ENCODE measurements around the gene DELE1.
A peak's percentile ranks its signal among the peaks of the same experiment; 100 is the strongest.

DELE1 gene

DNA sequence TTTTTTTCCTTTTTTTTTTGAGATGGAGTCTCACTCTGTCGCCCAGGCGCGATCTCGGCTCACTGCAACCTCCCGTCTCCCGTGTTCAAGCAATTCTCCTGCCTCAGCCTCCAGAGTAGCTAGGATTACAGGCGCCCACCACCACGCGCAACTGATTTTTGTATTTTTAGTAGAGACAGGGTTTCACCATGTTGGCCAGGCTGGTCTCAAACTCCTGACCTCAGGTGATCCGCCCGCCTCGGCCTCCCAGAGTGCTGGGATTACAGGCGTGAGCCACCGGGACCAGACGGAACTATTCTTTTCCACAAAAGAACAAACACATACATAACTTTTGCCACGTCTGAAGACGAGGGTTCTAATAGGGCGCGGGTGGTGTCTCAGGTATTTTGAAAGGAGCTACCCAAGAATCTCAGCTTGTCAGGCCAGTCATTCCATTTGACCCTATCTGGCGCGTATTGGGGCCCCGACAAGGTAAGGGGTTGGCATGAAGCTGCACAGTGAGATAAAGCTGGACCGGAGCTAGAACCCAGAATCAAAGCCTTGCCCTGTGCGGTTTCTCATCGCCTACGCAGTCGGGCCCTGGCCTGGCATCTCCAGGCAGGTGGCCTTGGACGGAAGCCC, 734 bp upstream of the DELE1 start:
- DNase-seq (ENCODE audit: low spot score): peak; percentile 10

DNA sequence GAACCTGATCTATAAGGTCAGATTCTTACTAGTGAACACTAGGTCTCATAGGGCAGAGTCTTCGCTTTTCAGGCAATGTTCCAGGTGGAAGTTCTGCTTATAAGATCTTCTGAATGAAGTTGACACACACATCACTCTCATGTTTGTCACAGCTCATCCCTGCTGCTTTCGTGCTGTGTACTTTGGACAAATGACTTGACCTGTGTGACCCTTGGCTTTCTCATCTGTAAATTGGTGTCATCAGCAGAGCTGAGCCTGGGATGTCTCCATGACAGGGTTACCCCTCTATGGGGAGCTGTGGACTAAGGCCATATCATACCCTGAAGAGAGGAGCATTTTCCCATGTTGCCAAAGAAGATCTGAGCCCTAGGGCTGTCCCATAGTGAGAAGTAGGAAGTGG, 2.8 kb downstream of the DELE1 start:
- no peak for DNase-seq (ENCODE audit: low spot score)

DNA sequence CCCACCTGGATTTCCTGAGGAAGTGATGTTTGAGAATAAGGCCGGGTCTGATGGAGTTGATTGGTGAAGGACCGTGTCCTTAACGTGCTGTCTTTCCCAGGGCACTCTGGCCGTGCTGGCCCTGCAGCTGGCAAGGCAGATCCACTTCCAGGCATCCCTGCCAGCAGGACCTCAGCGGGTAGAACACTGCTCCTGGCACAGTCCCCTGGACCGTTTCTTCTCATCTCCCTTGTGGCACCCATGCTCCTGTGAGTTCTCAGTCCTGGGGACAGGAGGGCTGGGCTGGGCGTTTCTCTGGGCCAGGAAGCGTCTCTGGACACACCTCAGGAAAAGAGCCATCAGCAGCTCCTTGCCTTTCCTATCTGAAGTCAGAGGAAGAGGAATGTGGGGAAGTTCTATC, 4.4 kb downstream of the DELE1 start:
- DNase-seq (ENCODE audit: low spot score): no peak

DNA sequence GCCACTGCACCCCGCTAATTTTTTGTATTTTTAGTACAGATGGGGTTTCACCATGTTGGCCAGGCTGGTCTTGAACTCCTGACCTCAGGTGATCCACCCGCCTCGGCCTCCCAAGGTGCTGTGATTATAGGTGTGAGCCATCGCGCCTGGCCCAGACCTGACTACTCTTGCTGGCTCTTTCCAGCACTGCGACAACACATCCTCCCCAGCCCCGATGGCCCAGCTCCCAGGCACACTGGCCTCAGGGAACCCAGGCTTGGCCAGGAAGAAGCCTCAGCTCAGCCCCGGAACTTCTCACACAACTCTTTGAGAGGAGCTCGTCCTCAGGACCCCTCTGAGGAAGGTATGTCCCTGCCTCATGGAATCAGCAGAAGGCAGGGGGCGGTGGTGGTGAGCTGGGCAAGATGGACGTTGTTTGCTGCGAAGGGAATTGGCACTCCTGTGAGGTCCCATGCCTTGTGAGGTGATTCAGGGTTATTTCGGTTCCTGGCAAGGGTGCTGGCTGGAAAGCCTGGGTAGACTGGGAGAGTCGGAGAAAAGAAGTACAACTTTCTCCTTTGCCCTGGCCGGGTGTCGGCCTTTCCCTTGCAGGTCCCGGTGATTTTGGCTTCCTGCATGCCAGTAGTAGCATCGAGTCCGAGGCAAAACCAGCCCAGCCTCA, 5.9 kb downstream of the DELE1 start:
- no peak for DNase-seq (ENCODE audit: low spot score)

DNA sequence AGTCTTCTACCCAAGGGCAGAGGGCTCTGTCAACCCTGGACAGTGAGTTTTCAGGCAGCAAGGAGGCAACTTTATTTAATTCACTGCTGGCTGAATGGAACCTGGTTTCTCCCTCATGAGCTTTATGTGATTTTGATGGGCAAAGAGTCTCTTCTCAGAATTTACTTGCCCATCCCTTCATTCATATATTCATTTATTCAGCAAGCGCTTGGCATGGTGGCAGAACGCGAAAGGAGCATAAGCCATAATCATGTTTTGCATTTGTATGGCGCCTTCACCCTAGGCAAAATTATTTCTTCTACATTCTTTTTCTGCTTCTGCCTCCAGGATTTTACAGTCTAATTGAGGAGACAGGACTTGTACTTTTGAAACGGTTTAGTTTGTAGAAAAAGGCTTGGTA, 8.0 kb downstream of the DELE1 start:
- DNase-seq (ENCODE audit: low spot score): no peak

DNA sequence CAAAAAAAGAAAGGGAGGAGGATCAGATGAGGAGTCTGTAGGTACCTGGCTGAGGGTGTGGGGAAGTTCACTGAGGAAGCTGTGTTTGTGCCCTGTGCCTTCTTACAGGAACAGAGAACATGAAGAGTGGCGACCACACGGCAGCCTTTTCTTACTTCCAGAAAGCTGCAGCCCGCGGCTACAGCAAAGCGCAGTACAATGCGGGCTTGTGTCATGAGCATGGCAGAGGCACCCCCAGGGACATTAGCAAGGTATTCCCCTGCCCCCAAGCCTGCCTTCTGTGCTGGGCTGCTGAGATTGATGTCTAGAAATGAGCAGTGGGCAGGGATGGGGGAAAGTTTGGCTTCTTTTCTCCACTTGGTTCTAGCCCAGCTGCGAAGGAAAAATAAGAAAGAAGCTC, 9.5 kb downstream of the DELE1 start:
- no peak for DNase-seq (ENCODE audit: low spot score)

DNA sequence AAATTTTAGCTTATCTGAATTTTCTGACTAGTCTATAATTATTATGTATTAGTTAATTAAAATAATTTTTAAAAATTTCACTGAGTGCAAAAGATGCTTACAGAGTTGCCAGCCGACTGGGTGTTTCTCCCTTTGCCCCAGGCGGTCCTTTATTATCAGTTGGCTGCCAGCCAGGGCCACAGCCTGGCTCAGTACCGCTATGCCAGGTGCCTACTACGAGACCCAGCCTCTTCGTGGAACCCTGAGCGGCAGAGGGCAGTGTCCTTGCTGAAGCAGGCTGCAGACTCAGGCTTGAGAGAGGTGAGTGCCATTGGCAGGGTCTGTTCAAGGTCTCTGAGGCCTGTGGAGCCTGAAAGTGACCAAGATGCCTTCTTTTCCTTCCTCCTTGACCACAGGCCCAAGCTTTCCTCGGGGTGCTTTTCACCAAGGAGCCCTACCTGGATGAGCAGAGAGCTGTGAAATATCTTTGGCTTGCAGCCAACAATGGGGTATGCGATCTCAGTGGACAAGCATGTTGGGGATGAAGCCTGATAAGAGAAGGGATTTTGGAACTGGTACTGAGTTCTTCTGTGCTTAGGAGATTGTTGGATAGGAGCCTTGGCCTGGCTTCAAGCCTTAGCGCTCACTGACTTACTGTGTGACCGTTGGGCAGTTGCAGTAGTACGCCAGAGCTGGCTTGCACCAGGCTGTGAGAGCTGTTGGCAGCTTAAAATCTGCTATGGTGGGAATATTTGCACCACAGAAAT, 10.6 kb downstream of the DELE1 start:
- DNase-seq (ENCODE audit: low spot score): no peak

DNA sequence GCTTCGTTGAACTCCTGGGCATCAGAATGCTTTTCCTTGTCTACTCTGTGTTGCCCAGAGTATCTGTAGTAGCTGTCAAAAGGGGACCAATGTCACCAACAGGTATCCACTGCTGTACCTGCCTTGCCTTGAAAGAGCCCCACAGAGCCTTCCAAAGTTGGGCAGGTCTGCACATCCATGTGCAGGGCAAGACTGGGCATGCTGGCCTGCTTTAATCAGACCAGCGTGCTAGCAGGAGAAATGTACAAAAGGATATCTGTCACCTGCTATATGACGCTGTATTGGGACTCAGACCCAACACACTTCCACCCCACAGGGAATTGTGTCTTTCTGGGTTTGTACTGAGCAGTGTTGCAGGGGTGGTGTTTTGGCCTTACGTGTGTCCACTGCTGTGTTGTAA, 11.9 kb downstream of the DELE1 start:
- DNase-seq (ENCODE audit: low spot score): no peak

DNA sequence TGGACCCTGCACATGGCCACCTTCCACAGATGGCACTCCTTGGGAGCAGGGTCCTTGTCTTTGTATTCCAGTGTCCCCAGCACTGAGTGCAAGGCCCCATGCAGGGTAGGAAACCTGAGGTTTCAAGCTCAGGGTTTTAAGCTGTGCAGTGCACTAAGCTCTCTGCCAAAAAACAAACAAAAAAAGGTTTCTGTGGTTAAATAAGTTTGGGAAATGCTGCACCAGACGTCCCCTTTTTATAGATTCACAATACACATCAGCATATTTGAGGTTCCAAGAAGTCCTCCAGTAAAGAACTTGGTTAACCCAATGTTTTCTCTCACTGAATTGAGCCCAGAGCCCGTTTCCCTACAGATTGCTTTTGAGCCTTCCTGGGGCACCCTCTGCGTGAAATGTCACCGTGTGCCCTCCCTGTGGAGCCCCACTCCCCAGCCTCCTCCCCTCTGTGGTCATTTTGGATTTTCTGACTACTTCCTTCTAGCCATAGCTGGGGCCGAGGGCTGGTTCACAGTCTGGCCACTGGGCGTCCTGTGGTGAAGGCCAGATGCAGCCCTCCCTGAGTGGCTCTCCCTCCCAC, 17.1 kb downstream of the DELE1 start:
- DNase-seq (ENCODE audit: low spot score): no peak

DNA sequence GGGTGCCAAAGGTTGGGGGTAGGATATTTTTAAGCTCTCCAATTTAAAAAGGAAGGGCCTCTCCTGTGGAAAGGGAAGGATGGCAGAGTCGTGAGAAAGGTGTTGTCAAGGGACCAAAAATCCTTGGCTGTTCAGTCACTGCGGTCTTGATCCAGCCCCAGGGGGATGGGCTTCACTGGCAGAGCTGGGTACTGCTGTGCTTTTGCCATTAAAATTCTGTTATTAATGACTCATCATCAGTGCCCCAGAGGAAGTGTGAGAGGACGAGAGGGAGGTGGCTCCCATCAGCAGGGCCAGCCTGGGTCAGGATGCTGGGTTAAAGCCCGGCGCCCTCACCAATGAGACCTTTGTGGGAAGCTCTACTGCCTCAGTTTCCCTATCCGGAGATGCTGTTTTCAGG, 17.6 kb downstream of the DELE1 start:
- DNase-seq (ENCODE audit: low spot score): no peak

DNA sequence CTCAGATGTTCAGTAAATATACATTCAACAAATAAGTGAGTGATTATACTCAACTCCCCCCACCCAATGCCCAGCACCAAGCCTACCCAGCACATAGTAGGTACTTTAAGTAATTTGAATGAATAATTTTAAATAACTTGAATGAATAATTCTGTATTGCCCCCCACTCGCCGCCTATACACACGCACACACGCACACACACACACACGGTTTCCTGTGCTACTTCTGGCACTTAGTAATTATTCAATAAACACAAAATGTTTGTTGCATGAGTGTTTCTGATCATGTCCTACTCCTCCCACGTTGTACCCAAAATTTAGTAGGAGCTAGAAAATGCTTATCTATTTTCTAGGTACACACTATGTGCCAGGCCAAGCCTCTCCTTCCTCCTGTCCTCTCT, 18.1 kb downstream of the DELE1 start:
- no peak for DNase-seq (ENCODE audit: low spot score)

DNA sequence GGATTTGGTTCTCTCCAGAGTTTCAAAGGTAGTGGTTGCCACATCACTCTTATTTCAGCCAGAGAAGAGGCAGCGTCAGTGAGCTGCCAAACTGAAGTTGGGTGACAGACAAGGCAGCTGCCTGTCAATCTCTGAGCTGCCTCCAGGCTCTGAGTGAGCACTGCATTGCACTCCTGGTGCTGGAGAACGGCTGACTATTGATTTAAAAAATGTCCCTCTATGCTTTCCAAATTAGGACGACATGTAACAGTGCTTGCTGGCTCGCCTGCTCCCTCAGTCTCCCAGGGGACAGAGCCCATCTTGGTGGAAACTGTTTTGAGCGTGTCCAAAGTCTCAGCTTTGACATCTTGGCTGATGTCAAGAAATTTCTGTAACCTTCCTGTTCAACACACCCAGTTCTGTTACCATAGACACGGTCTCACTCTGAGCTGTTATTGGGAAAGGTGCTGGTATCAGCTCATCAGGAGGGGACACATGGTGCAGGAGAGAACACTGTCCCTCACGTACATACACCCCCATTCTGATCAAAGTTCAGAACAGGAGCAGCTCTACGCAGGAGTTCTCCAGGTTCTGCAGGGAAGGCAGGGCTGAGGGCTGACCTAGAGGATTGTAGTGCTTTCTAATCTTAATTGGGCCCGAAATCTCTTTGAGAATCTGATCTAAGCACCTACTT, 18.6 kb downstream of the DELE1 start:
- DNase-seq (ENCODE audit: low spot score): no peak

DNA sequence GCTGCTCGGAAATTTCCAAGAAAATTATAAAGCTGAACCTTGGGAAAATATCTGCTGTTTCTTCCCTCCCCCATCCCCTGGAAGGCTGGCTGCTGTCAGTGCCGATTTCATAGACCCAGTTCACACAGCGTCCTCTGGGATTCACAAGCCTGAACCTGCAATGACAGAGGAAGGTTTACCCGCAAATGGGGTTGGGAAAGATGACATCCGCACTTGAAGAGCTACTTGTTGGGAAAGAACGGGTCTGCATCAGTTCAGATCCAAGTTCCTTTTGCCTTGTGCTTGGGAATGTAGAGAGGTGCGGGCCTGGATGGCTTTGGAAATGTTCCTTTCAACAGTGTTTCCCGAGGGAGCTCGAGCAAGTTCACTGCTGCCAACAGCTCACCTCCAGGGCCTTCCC, 20.4 kb downstream of the DELE1 start:
- no peak for DNase-seq (ENCODE audit: low spot score)

DNA sequence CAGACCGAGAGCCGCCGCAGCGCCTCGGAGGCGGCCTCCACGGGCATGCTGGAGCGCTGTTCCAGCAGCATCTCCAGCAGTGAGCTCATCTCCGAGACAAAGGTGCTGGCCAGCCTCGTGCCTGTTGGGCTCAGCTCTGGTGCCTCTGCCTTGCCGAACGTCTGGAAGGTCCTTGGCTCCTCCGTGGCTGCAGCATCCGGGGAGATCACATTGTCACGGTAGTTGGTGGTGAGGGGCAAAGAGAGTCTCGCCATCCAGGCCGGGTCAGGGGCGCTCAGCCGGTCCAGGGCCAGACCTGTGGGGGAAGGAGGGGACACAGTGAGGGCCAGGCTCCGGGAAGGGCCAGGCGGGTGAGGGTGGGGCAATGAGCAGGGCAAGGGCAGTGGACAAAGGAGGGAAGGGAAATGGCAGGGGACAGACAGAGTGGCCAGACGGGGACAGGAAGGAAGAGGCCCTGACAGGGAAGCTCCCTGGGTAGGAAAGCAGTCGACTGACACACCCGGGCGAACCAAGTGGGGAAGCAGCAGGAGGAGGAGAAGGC, 21.9 kb downstream of the DELE1 start:
- DNase-seq (ENCODE audit: low spot score): no peak

DNA sequence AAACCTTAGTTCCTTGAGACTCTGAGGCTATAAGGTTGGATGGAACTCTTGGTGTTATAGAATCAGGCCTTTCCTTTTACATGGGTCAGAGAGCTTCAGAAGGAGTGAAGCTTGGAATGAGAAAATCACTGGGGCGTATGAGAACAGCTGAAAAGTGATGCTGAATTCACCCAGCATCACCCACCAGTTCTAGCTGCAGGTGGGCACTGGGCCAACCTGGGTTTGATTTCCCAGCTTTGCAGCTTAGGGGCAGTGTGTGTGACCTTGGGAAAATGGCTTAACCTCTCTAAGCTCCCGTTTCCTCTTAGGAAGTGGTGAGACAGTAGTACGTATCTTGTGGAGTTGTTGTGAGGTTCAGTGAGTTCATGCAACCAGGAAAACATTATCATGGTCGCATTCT, 23.6 kb downstream of the DELE1 start:
- DNase-seq (ENCODE audit: low spot score): no peak

DNA sequence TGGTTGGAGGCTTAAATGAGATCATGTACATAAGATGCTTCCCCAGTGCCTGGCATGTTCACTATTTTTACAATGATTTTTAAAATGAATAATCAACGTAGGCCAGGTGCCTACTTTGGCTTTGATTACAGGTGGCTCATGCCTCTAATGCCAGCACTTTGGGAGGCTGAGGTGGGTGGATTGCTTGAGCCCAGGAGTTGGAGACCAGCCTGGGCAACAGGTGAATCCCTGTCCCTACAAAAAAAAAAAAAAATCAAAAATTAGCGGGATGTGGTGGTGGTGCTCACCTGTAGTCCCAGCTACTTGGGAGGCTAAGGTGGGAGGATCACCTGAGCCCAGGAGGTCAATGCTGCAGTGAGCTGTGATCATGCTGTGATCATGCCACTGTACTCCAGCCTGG, 25.1 kb downstream of the DELE1 start:
- DNase-seq (ENCODE audit: low spot score): no peak

DNA sequence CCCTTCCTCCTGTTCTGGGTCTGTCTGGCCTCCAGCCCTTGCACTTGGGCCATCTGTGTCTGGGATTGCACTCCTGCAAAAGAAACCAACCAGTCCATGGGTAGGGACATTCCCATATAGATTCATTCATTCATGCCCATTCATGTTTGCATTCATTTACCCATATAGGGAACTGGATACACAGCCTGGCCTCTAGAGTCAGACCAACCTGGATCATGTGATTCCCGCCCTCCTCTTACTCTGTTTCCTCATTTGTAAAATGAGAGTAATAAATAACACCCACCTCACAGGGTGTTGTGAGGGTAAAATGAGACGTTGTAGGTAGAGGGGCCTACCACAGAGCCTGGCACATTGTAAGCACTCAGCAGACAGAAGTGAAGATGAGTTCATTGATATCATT, 25.8 kb downstream of the DELE1 start:
- no peak for DNase-seq (ENCODE audit: low spot score)

DNA sequence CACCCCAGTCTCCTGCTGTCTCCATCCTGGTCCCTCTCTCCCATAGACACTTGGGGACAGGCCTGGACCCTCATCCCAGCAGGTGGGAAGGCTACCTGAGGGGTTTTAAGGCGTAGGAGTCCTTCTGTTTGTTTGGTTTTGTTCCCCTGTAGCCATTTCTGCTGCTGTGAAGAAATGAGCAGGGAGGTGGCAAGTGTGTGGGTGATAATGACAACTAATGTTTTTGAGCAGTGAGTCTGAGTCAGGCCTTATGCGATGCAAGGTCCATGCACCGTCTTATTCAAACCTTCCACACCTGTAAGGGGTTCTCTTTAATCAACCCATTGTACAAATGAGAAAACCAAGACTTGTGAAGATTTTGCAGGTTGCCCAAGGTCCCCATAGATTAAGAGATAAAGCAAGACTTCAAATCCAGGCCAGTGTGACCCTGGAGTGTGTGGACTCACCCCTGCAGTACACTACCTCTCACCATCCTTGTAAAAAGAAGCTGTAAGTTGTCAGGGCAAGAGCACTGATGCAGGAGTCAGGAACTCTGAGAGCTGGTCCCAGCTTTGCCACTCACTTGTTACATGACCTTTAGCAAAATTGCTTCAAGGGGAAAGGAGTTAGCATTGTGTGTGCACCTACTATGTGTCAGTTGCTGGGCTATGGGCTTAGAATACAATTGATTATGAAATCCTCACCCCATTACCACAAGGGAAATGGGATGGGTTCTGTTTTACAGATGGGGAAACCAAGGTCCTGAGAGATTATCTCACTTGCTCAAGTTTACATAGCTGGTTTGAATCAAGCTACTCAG, 26.7 kb downstream of the DELE1 start:
- no peak for DNase-seq (ENCODE audit: low spot score)

DNA sequence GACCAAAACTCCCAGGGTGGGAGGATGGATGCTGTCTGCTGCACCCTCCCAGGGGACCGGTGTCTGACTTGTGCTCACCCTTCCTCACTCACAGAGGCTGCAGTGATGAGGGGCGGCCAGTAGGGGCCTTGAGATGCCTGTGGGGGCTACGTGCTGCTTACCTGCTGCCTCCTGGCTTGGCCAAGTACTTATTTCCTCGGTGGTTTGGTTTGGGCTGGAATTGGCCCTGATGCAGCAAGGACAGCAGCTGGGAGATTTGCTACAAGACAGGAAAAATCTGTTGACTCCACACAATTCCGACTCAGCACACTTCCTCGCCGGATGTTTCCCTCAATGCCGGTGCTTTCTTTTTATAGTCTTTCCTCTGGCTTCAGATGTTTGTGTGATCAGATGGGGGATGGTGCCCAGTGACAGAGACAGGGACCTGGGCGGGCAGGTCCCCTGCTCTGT, 27.7 kb downstream of the DELE1 start:
- no peak for DNase-seq (ENCODE audit: low spot score)

DNA sequence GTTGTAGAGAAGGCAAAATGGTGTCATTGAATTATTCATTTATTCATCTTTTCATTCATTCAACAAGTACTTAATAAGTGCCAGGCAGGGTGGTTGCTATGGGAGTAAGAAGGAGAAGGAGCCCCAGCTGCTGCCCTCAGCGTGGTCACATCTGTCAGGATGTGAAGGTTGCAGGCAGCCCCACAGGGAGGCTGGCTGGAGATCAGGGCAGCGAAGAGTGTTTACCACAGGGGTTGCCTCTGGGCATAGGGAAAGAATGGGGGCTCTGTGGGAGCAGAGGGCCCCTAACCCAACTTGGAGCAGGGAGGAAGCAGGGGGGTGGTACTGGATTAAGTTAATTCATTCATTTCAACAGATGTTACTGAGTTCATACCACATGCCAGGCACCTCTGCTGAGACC, 28.3 kb downstream of the DELE1 start:
- DNase-seq (ENCODE audit: low spot score): no peak

DNA sequence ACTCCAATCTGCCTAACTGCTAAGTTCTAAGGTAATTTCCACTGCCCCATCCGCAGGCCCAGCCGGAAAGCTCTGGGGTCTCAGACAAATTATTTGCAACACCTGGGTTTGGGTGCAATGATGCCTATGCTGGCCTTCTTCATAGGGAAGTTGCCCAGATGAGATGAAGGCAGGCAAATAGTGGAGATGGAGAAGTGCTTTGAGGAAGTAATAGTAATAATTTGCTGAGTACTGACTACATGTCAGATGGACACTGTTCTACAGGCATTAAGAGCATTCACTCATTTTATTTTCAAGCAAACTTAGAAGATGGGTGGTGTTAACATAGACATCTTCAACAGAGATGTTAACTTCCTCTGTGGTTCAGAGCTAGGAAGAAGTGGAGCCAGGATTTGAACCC, 30.5 kb downstream of the DELE1 start:
- no peak for DNase-seq (ENCODE audit: low spot score)
